GM10248 (cell line): Measurements from ENCODE around the gene NEB.

Source experiments
- CTCF ChIA-PET: fragments of 300-600 bp; sonication (Branson Sonifier 250); formaldehyde crosslinking; extraction: SDS; loops from one replicate; lab custom pipeline; 2021; ENCODE audit warnings: antibody characterized with exemption; lab: Yijun Ruan, JAX
- POLR2A ChIA-PET: fragments of 350-650 bp; sonication (Branson Sonifier 250); formaldehyde crosslinking; extraction: SDS; loops from one replicate; lab custom pipeline; 2020; ENCODE audit warnings: antibody characterized with exemption; lab: Yijun Ruan, JAX
- DNase-seq: peaks from one replicate; pipeline ENCODE4 v3.0.0; 2012; ENCODE audit errors: extremely low spot score
- CTCF ChIP-seq: IDR thresholded peaks from 2 replicates; pipeline ENCODE4 v1.5.1; 2012; ENCODE audit warnings: mild to moderate bottlenecking, low read depth; ENCODE audit errors: extremely low read depth, missing control alignments, control extremely low read depth

NEB gene

GRCh38 chr2:151777487-151777886, 43.2 kb upstream of the NEB start:
- POLR2A ChIA-PET = no interaction called here
- TF ChIP-seq CTCF = peak; percentile 15
- DNase-seq = no peak
- CTCF ChIA-PET = interaction anchor here (2.3 to 2.4 kb wide), 2 partner anchors 10 kb away, joined by 9 to 18 read pairs; no protein-coding TSS in a partner anchor

DNA sequence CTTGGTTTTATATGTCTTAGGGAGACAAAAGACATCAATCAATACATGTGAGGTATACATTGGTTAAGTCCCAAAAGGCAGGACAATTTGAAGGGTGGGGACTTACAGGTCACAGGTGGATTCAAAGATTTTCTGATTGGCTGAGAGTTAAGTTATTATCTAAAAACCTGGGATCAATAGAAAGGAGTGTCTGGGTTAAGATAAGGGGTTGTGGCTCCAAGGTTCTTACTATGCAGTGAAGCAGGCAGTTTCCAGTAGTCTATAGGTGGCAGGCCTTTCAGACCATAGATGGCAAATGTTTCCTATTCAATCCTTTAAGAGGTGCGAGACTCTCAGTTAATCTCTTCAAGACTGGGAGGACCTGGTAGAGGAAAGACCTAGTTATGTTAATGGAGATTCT, 42.1 kb upstream of the NEB start:
- ChIA-PET POLR2A (no interaction called here), CTCF (interaction anchor here (1.1 to 2.4 kb wide), 3 partner anchors 9 to 48 kb away, joined by 4 to 18 read pairs (median 9); no protein-coding TSS in a partner anchor)
- no peak for DNase-seq
- no peak for TF ChIP-seq CTCF

- no peak for DNase-seq
- TF ChIP-seq CTCF = no peak
- ChIA-PET POLR2A (no interaction called here), CTCF (no interaction called here)
These were observed 40.9 kb upstream of the NEB start for GRCh38 chr2:151775057-151775740.

- ChIA-PET POLR2A (no interaction called here), CTCF (no interaction called here)
- DNase-seq = no peak
- no peak for TF ChIP-seq CTCF
These were observed 40.2 kb upstream of the NEB start for GRCh38 chr2:151774506-151774905.

- DNase-seq = peak; percentile 83
- ChIA-PET CTCF (interaction anchor here (0.7 to 2.7 kb wide), 6 partner anchors 14 to 58 kb away, joined by 3 to 9 read pairs (median 4); partner anchors contain the start of gene ARL5A), POLR2A (interaction anchor here (1.2 kb wide), 1 partner anchor 53 kb away, joined by 4 read pairs; no protein-coding TSS in a partner anchor)
- TF ChIP-seq CTCF = no peak
These were observed 37.5 kb upstream of the NEB start for GRCh38 chr2:151771599-151772358.

- DNase-seq = no peak
- ChIA-PET POLR2A (interaction anchor here (1.2 kb wide), 1 partner anchor 53 kb away, joined by 4 read pairs; no protein-coding TSS in a partner anchor), CTCF (interaction anchor here (1.1 to 2.7 kb wide), 6 partner anchors 13 to 255 kb away, joined by 3 to 9 read pairs (median 4); partner anchors contain the start of gene ARL5A)
- no peak for TF ChIP-seq CTCF
These were observed 36.7 kb upstream of the NEB start for GRCh38 chr2:151770995-151771394.
